Sigmoid colon (tissue), 7 donors: ENCODE data around the gene C11orf21. TPM values are rescaled to one million over a fixed set of nuclear protein-coding genes. Genes with fewer than 3 reads are reported as not detected.

Source experiments
- DNase-seq: peaks from one replicate; pipeline ENCODE4 v3.0.0-alpha.2; 2019
- H3K27ac ChIP-seq, 4 donors: fragments of 200-600 bp; sonication (generic); one replicate each; pipeline ENCODE4 v1.5.1; 2016 to 2019; ENCODE audit warnings: mild to moderate bottlenecking in 1 of 4
- H3K27me3 ChIP-seq, 3 donors: fragments of 200-600 bp; sonication (generic); one replicate each; pipeline ENCODE4 v1.5.1; 2019; ENCODE audit warnings: mild to moderate bottlenecking in 1 of 3
- H3K36me3 ChIP-seq, 4 donors: fragments of 200-600 bp; sonication (generic); one replicate each; pipeline ENCODE4 v1.5.1; 2016 to 2019
- H3K4me1 ChIP-seq, 4 donors: fragments of 200-600 bp; sonication (generic); one replicate each; pipeline ENCODE4 v1.5.1; 2017 to 2019
- H3K4me3 ChIP-seq, 4 donors: fragments of 200-600 bp; sonication (generic); one replicate each; pipeline ENCODE4 v1.5.1; 2017 to 2019; ENCODE audit warnings: mild to moderate bottlenecking in 2 of 4, moderate library complexity in 1 of 4
- H3K9me3 ChIP-seq, 4 donors: fragments of 200-600 bp in 3 of 4; sonication (generic) in 3 of 4; one replicate each; pipeline versions ENCODE4 v1.5.1 to v1.6.1; 2013 to 2019
- EP300 ChIP-seq, 4 donors: sonication (generic); formaldehyde crosslinking; IDR thresholded peaks; one replicate each; pipeline ENCODE4 v1.6.1; 2017; ENCODE audit warnings: antibody characterized with exemption in 4 of 4
- POLR2A ChIP-seq, 2 donors: fragments of 450-650 bp; IDR thresholded peaks; one replicate each; pipeline ENCODE4 v1.6.1; 2016; ENCODE audit warnings: antibody characterized with exemption in 2 of 2, mild to moderate bottlenecking in 2 of 2, moderate library complexity in 2 of 2
- POLR2AphosphoS5 ChIP-seq, 4 donors: sonication (generic); formaldehyde crosslinking; IDR thresholded peaks; one replicate each; pipeline ENCODE4 v1.6.1; 2017; ENCODE audit warnings: antibody characterized with exemption in 4 of 4
- WGBS, 2 donors: extraction: QIAGEN DNeasy Blood & Tissue Kit; methylation state at CpG; one replicate each; pipeline ENCODE4 v1.1.7; 2013; 5-methylcytosine and 5-hydroxymethylcytosine counted together
- intact Hi-C: fragments of 100-400 bp; cut with DNase I; formaldehyde crosslinking; loops from one replicate; pipeline ENCODE4 v1.15.1; 2023
- polyA plus RNA-seq, 3 donors: library from polyadenylated mRNA; stranded (reverse); fragments of 200-250 nt; gene quantifications; one replicate each; pipeline ENCODE4 v1.2.3, GENCODE V29; 2013
- total RNA-seq, 4 donors: library from RNA; depleted of rRNA; stranded (reverse); fragments of >200 nt; gene quantifications; one replicate each; pipeline ENCODE4 v1.1.0, GENCODE V29; 2016
- TF ChIP-seq, protein P1 (sequence below), 4 experiments: fragments of 450-650 bp in 3 of 4; fragments of 200-600 bp in 1 of 4; IDR thresholded peaks; one replicate each; pipeline ENCODE4 v1.5.1; 2016 to 2019; ENCODE audit warnings: antibody characterized with exemption in 4 of 4, mild to moderate bottlenecking in 3 of 4, moderate library complexity in 2 of 4
- donor health status: healthy with polysubstance abuse.
- donor health status: Bipolar disorder and iron deficiency.
- donor health status: healthy.

C11orf21 gene
- total and polyA plus RNA-seq, 7 donors, result 0.68 to 6.2 (median 0.71) TPM; not detected in 4

- DNase-seq, result no peak
- Histone ChIP-seq H3K27ac (no peak overlapping the region), H3K27me3 (no peaks in the 10 kb centered on the region), H3K36me3 (no peaks in the 10 kb centered on the region), H3K4me3 (no peak overlapping the region), H3K4me1 (peaks cover 0 to 42% (median 37%) of the 10 kb centered on the region in 4 donors), H3K9me3 (peaks cover 0 to 3% (median 0%) of the 10 kb centered on the region in 4 donors)
- intact Hi-C loops, result no loop called here
- 90% methylated on average over 3 of the region's 3 CpGs for WGBS, 2 donors
- TF ChIP-seq, protein P1, sequence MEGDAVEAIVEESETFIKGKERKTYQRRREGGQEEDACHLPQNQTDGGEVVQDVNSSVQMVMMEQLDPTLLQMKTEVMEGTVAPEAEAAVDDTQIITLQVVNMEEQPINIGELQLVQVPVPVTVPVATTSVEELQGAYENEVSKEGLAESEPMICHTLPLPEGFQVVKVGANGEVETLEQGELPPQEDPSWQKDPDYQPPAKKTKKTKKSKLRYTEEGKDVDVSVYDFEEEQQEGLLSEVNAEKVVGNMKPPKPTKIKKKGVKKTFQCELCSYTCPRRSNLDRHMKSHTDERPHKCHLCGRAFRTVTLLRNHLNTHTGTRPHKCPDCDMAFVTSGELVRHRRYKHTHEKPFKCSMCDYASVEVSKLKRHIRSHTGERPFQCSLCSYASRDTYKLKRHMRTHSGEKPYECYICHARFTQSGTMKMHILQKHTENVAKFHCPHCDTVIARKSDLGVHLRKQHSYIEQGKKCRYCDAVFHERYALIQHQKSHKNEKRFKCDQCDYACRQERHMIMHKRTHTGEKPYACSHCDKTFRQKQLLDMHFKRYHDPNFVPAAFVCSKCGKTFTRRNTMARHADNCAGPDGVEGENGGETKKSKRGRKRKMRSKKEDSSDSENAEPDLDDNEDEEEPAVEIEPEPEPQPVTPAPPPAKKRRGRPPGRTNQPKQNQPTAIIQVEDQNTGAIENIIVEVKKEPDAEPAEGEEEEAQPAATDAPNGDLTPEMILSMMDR (IDR thresholded peaks at IDR 0.05), result no peak
- TF ChIP-seq EP300 (IDR thresholded peaks at IDR 0.05) (no peak), POLR2AphosphoS5 (IDR thresholded peaks at IDR 0.05) (no peak), POLR2A (IDR thresholded peaks at IDR 0.05) (no peak)
These were observed 15.2 kb upstream of the C11orf21 start for GRCh38 chr11:2316963-2317244.

DNA sequence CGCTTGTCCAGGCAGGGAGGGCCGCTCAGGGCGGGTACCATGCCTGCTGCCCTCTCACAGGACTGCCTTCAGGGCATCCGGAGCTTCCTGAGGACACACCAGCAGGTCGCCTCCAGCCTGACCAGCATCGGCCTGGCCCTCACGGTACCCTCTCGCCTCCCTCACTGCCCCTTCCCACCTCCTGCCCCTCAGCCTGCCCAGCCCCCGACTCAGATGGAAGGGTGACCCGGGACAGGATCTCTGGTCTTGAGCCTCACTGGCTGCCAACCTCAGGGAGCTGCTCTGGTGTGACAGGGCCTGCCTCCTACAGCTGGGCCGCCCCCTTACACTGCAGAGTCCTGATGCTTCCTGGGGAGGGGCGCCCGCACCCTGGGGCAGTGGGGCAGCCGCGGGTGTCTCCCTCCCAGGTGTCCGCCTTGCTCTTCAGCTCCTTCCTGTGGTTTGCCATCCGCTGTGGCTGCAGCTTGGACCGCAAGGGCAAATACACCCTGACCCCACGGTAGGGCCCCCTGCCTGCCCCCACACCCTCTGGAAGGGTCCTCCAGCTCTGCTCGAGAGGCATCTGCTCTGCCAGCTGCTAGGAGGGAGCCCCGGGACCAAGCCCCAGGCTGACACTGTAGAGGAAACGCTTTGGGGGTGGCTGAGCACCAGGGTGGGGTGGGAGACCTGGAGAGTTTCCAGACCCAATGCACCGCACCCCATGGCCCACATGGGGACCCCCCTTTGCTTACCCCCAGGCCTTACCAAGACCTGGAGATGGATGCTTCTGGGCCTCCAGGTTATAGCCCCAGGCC lies 14.6 kb upstream of the C11orf21 start:
- WGBS, 2 donors, result 79 to 86% methylated on average over 23 of the region's 23 CpGs
- H3K4me1 ChIP-seq, result peaks cover 0 to 48% (median 42%) of the 10 kb centered on the region in 4 donors
- TF ChIP-seq EP300 (IDR thresholded peaks at IDR 0.05), result no peak
- TF ChIP-seq, protein P1 (IDR thresholded peaks at IDR 0.05), result no peak
- no peak for TF ChIP-seq POLR2AphosphoS5 (IDR thresholded peaks at IDR 0.05)
- no peak for TF ChIP-seq POLR2A (IDR thresholded peaks at IDR 0.05)
- H3K36me3 ChIP-seq, result no peaks in the 10 kb centered on the region
- intact Hi-C loops, result no loop called here
- H3K4me3 ChIP-seq, result no peak overlapping the region
- peaks cover 0 to 3% (median 0%) of the 10 kb centered on the region in 4 donors for H3K9me3 ChIP-seq
- H3K27ac ChIP-seq, result peak overlapping the region in 3 of 4 donors; percentile 86 to 90 (median 90)
- no peak for DNase-seq
- H3K27me3 ChIP-seq, result no peaks in the 10 kb centered on the region

- WGBS, 2 donors, result 90 to 92% methylated on average over 25 of the region's 25 CpGs
- TF ChIP-seq, protein P1 (IDR thresholded peaks at IDR 0.05), result no peak
- TF ChIP-seq POLR2AphosphoS5 (IDR thresholded peaks at IDR 0.05), result no peak
- no peak for TF ChIP-seq EP300 (IDR thresholded peaks at IDR 0.05)
- TF ChIP-seq POLR2A (IDR thresholded peaks at IDR 0.05), result no peak
- Histone ChIP-seq H3K4me1 (peaks cover 0 to 54% (median 47%) of the 10 kb centered on the region in 4 donors), H3K9me3 (peaks cover 0 to 3% (median 0%) of the 10 kb centered on the region in 4 donors), H3K36me3 (no peaks in the 10 kb centered on the region), H3K4me3 (peak overlapping the region in 3 of 4 donors; percentile 18 to 34 (median 27)), H3K27me3 (no peaks in the 10 kb centered on the region), H3K27ac (peak overlapping the region; percentile 83 to 90 (median 88))
- intact Hi-C loops, result loop anchor here (2.0 kb wide), 1 partner anchor 61 kb away; the partner anchor contains the start of gene CD81
- peak; percentile 68 for DNase-seq
These were observed 13.9 kb upstream of the C11orf21 start for GRCh38 chr11:2315395-2316168.

- intact Hi-C loops, result loop anchor here (2.0 kb wide), 1 partner anchor 62 kb away; the partner anchor contains the start of gene CD81
- 39 to 54% methylated on average over 16 of the region's 16 CpGs for WGBS, 2 donors
These were observed 13.0 kb upstream of the C11orf21 start for GRCh38 chr11:2314525-2315394.

More at GRCh38 chr11:2314525-2315394, 13.0 kb upstream of the C11orf21 start:
- Histone ChIP-seq H3K27ac (peak overlapping the region; percentile 83 to 90 (median 88)), H3K27me3 (no peaks in the 10 kb centered on the region), H3K4me3 (peak overlapping the region in 3 of 4 donors; percentile 18 to 34 (median 27)), H3K36me3 (no peaks in the 10 kb centered on the region), H3K9me3 (peaks cover 0 to 3% (median 0%) of the 10 kb centered on the region in 4 donors), H3K4me1 (peaks cover 0 to 54% (median 47%) of the 10 kb centered on the region in 4 donors)
- DNase-seq, result peak; percentile 98
- TF ChIP-seq POLR2AphosphoS5 (IDR thresholded peaks at IDR 0.05) (peak; percentile 37 to 71 (median 65)), EP300 (IDR thresholded peaks at IDR 0.05) (no peak), POLR2A (IDR thresholded peaks at IDR 0.05) (no peak)
- TF ChIP-seq, protein P1 (IDR thresholded peaks at IDR 0.05), result no peak
